H9 (cell line): ENCODE data around the gene CRABP1. TPM values are rescaled to one million over a fixed set of nuclear protein-coding genes. Genes with fewer than 3 reads are reported as not detected.
A peak's percentile ranks its signal among the peaks of the same experiment; 100 is the strongest.

Experiments used
- DNase-seq: peaks from one replicate; pipeline ENCODE4 v3.0.0-alpha.2; 2017
- H2AFZ ChIP-seq: one replicate; pipeline ENCODE4 v1.6.1; 2013; ENCODE audit warnings: mild to moderate bottlenecking, low read length, control low read depth, moderate library complexity
- H2AK5ac ChIP-seq: 2 replicates; pipeline ENCODE4 v1.6.1; 2013; ENCODE audit warnings: low read length, control low read depth, mixed read lengths; ENCODE audit not compliant: insufficient read length
- H2BK120ac ChIP-seq: one replicate; pipeline ENCODE4 v1.6.1; 2013; ENCODE audit warnings: low read depth, mild to moderate bottlenecking, low read length, control low read depth, inconsistent platforms; ENCODE audit not compliant: poor library complexity, severe bottlenecking
- H2BK12ac ChIP-seq: 2 replicates; pipeline ENCODE4 v1.6.1; 2013; ENCODE audit warnings: low read length, control low read depth, mixed read lengths, low read depth; ENCODE audit not compliant: insufficient read length
- H2BK15ac ChIP-seq: 2 replicates; pipeline ENCODE4 v1.6.1; 2013; ENCODE audit warnings: low read depth, low read length, control low read depth
- H2BK20ac ChIP-seq: one replicate; pipeline ENCODE4 v1.6.1; 2013; ENCODE audit warnings: low read depth, mild to moderate bottlenecking, low read length, control low read depth, inconsistent platforms; ENCODE audit not compliant: poor library complexity, severe bottlenecking
- H2BK5ac ChIP-seq: 2 replicates; pipeline ENCODE4 v1.6.1; 2013; ENCODE audit warnings: low read length, control low read depth, mixed read lengths; ENCODE audit not compliant: insufficient read length
- H3K14ac ChIP-seq: 2 replicates; pipeline ENCODE4 v1.6.1; 2013; ENCODE audit warnings: low read length, control low read depth; ENCODE audit not compliant: insufficient read depth
- H3K18ac ChIP-seq: 2 replicates; pipeline ENCODE4 v1.6.1; 2013; ENCODE audit warnings: low read depth, mild to moderate bottlenecking, mixed read lengths, low read length, control low read depth; ENCODE audit not compliant: insufficient read length
- H3K23ac ChIP-seq: 2 replicates; pipeline ENCODE4 v1.6.1; 2013; ENCODE audit warnings: low read length, control low read depth, mixed read lengths, low read depth; ENCODE audit not compliant: insufficient read length
- H3K23me2 ChIP-seq: 2 replicates; pipeline ENCODE4 v1.6.1; 2013; ENCODE audit warnings: low read depth, mild to moderate bottlenecking, mixed read lengths, low read length, control low read depth; ENCODE audit not compliant: insufficient read length, poor library complexity, severe bottlenecking
- H3K27ac ChIP-seq: 2 replicates; pipeline ENCODE4 v1.5.1; 2013; ENCODE audit warnings: low read length, control low read depth, mixed read lengths, low read depth; ENCODE audit not compliant: insufficient read length
- H3K27me3 ChIP-seq: 2 replicates; pipeline ENCODE4 v1.6.1; 2013; ENCODE audit warnings: low read length, control low read depth, inconsistent platforms; ENCODE audit not compliant: insufficient read depth
- H3K4ac ChIP-seq: 2 replicates; pipeline ENCODE4 v1.6.1; 2013; ENCODE audit warnings: low read depth, mild to moderate bottlenecking, control low read depth, inconsistent platforms, low read length, moderate library complexity
- H3K4me1 ChIP-seq: 2 replicates; pipeline ENCODE4 v1.6.1; 2013; ENCODE audit warnings: low read length, control low read depth, inconsistent platforms; ENCODE audit not compliant: insufficient read depth
- H3K4me2 ChIP-seq: 2 replicates; pipeline ENCODE4 v1.6.1; 2013; ENCODE audit warnings: low read length, control low read depth, mixed read lengths; ENCODE audit not compliant: insufficient read length, insufficient read depth
- H3K56ac ChIP-seq: 2 replicates; pipeline ENCODE4 v1.6.1; 2013; ENCODE audit warnings: low read depth, mild to moderate bottlenecking, mixed read lengths, low read length, control low read depth; ENCODE audit not compliant: insufficient read length
- H3K79me1 ChIP-seq: 2 replicates; pipeline ENCODE4 v1.6.1; 2013; ENCODE audit warnings: low read depth, mild to moderate bottlenecking, moderate library complexity, low read length, control low read depth, inconsistent platforms; ENCODE audit not compliant: insufficient read depth, poor library complexity, severe bottlenecking
- H3K79me2 ChIP-seq: 2 replicates; pipeline ENCODE4 v1.6.1; 2013; ENCODE audit warnings: low read length, control low read depth, inconsistent platforms; ENCODE audit not compliant: insufficient read depth
- H3K9ac ChIP-seq: 2 replicates; pipeline ENCODE4 v1.6.1; 2013; ENCODE audit warnings: low read length, control low read depth, mixed read lengths; ENCODE audit not compliant: insufficient read length; ENCODE audit errors: extremely low read depth
- H3K9me3 ChIP-seq: one replicate; pipeline ENCODE4 v1.6.1; 2013; ENCODE audit warnings: low read depth, low read length, inconsistent platforms; ENCODE audit not compliant: control insufficient read depth
- H3T11ph ChIP-seq: one replicate; pipeline ENCODE4 v1.6.1; 2013; ENCODE audit warnings: mild to moderate bottlenecking, low read length, control low read depth, inconsistent platforms
- H4K20me1 ChIP-seq: one replicate; pipeline ENCODE4 v1.6.1; 2013; ENCODE audit not compliant: control insufficient read depth, insufficient read length, insufficient read depth
- H4K5ac ChIP-seq: 2 replicates; pipeline ENCODE4 v1.6.1; 2013; ENCODE audit warnings: low read depth, mild to moderate bottlenecking, mixed read lengths, low read length, control low read depth; ENCODE audit not compliant: insufficient read length
- H4K8ac ChIP-seq: replicated peaks from 2 replicates; pipeline ENCODE4 v1.6.1; 2013; ENCODE audit warnings: low read length, control low read depth, mixed read lengths, low read depth; ENCODE audit not compliant: insufficient read length
- H4K91ac ChIP-seq: 2 replicates; pipeline ENCODE4 v1.6.1; 2013; ENCODE audit warnings: low read depth, mild to moderate bottlenecking, moderate library complexity, mixed read lengths, low read length, control low read depth; ENCODE audit not compliant: insufficient read length
- H3K27ac Mint-ChIP-seq, 3 experiments: 2 replicates in 2 of 3; 3 replicates in 1 of 3; pipeline ENCODE4 v1.8.0; 2020 to 2021; ENCODE audit warnings: mixed read lengths in 3 of 3, mild to moderate bottlenecking in 1 of 3, moderate library complexity in 1 of 3
- H3K27me3 Mint-ChIP-seq: 2 replicates; pipeline ENCODE4 v1.8.0; 2021; ENCODE audit warnings: low read depth, mild to moderate bottlenecking, moderate library complexity, mixed read lengths
- H3K36me3 Mint-ChIP-seq, 3 experiments: 2 replicates in 2 of 3; 3 replicates in 1 of 3; pipeline ENCODE4 v1.8.0; 2020 to 2021; ENCODE audit warnings: low read depth in 3 of 3, mixed read lengths in 3 of 3; ENCODE audit not compliant: insufficient read depth in 1 of 3
- H3K4me1 Mint-ChIP-seq, 2 experiments: 2 replicates each; pipeline ENCODE4 v1.8.0; 2020; ENCODE audit warnings: mixed read lengths in 2 of 2
- H3K4me3 Mint-ChIP-seq, 2 experiments: 2 replicates in 1 of 2; 3 replicates in 1 of 2; pipeline ENCODE4 v1.8.0; 2020 to 2021; ENCODE audit warnings: mild to moderate bottlenecking in 2 of 2, mixed read lengths in 2 of 2, moderate library complexity in 1 of 2
- H3K9me3 Mint-ChIP-seq, 2 experiments: 2 replicates in 1 of 2; 3 replicates in 1 of 2; pipeline ENCODE4 v1.8.0; 2020; ENCODE audit warnings: mild to moderate bottlenecking in 2 of 2, mixed read lengths in 2 of 2, moderate library complexity in 1 of 2
- CTCF ChIP-seq: fragments of 200-600 bp; sonication (generic); conservative IDR thresholded peaks from 3 replicates; pipeline ENCODE4 v1.8.0; 2021; ENCODE audit warnings: antibody characterized with exemption, mild to moderate bottlenecking
- WGBS: extraction: QIAGEN DNeasy Blood & Tissue Kit; methylation state at CpG from one replicate; pipeline ENCODE4 v1.1.7; 2013; ENCODE audit warnings: missing lambda C conversion rate, low lambda C conversion rate, mixed read lengths; ENCODE audit not compliant: insufficient read length; ENCODE audit errors: extremely low coverage; 5-methylcytosine and 5-hydroxymethylcytosine counted together
- total RNA-seq: library from RNA; stranded (reverse); gene quantifications from 2 replicates; pipeline ENCODE4 v1.2.1, GENCODE V29; 2021

CRABP1 gene
- total RNA-seq, 1 experiment from 2014 or later: 93.1 TPM

DNA sequence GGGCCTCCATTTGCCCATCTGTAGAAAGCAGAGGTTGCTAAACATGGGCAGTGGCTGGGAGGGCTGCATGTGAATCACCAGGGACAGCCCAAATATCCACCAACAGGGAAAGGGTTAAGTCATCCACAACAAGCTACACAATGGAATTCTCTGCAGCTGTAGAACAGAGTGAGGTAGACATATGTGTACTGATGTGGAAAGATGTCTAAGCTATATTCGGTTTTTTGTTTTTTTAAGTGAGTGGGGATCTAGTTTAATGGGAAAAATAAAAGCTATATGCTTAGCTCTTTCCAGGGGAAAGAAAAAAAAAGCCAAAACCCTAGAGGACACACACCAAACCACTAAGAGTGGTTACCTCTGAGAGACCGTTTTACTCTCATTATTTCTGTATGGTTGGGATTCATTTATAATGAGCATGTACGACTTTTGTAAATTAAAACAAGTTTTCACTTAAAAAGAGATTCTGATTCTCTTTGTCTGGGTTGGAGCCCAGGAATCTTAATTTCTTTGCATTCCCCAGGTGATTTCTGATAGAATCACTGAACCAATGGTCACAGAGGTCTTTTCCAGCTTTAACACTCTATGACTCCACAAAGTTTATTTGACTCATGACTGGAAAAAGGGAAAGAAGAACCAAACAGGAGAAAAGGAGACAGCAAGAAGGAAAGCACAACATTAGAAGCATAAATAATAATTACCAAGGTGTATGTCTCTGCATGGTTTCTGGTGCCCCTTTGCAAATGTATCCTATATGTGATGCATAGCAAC is 19.1 kb downstream of the CRABP1 start:
- Mint-ChIP-seq H3K27me3 (peaks cover 8% of the 10 kb centered on the region; the same call in 1 of the 2 replicates), H3K4me3 (no peak overlapping the region), H3K9me3 (no peaks in the 10 kb centered on the region), H3K4me1 (peaks cover 23 to 32% of the 10 kb centered on the region in 2 experiments), H3K27ac (peak overlapping the region in 1 of 3 experiments; percentile 12; a peak in 2 of 7 replicates), H3K36me3 (no peaks in the 10 kb centered on the region)
- no peak for DNase-seq
- Histone ChIP-seq H3K18ac (no peak overlapping the region), H4K20me1 (no peaks in the 10 kb centered on the region), H3K4me1 (no peaks in the 10 kb centered on the region), H4K91ac (no peak overlapping the region), H3T11ph (no peak overlapping the region), H3K23me2 (no peaks in the 10 kb centered on the region), H3K56ac (no peak overlapping the region), H4K8ac (no peak overlapping the region), H2AFZ (no peak overlapping the region), H3K79me2 (no peaks in the 10 kb centered on the region), H2BK5ac (no peak overlapping the region), H2BK15ac (no peak overlapping the region), H3K14ac (no peak overlapping the region), H3K9me3 (no peaks in the 10 kb centered on the region), H2BK12ac (no peak overlapping the region), H2BK20ac (no peak overlapping the region), H3K9ac (no peak overlapping the region), H2AK5ac (no peak overlapping the region), H2BK120ac (no peak overlapping the region), H4K5ac (no peak overlapping the region), H3K4me2 (no peak overlapping the region), H3K4ac (no peak overlapping the region), H3K79me1 (no peaks in the 10 kb centered on the region), H3K27me3 (no peaks in the 10 kb centered on the region), H3K23ac (no peak overlapping the region), H3K27ac (no peak overlapping the region)
- no peak for TF ChIP-seq CTCF
- WGBS: no CpG with 5 or more reads among the region's 3 CpGs
